SU-DHL-6 (cell line): ENCODE results near the gene DDR2.
"Not testable (repeated sequence)": the region's sequence is repeated elsewhere in the genome, so short reads cannot be mapped to it uniquely, and the experiment has no call there.

Source experiments
- H2AFZ ChIP-seq: fragments of 200-600 bp; sonication (generic); 2 replicates; pipeline ENCODE4 v1.6.1; 2014; ENCODE audit warnings: low read depth, mild to moderate bottlenecking, moderate library complexity, mixed read lengths, antibody characterized with exemption, low read length; ENCODE audit not compliant: severe bottlenecking
- H3F3A ChIP-seq: fragments of 200-600 bp; shearing (Covaris generic); 2 replicates; pipeline ENCODE4 v1.6.0; 2016; ENCODE audit warnings: antibody characterized with exemption, mild to moderate bottlenecking; ENCODE audit not compliant: insufficient read depth
- H3K27ac ChIP-seq: fragments of 200-600 bp; sonication (generic); 2 replicates; pipeline ENCODE4 v1.5.1; 2016; ENCODE audit warnings: low read depth, mild to moderate bottlenecking, low read length, moderate library complexity, mixed read lengths
- H3K27me3 ChIP-seq: fragments of 200-600 bp; sonication (generic), shearing (Covaris generic); 2 replicates; pipeline ENCODE4 v1.6.0; 2014; ENCODE audit warnings: mild to moderate bottlenecking, low read length
- H3K36me3 ChIP-seq: fragments of 200-600 bp; sonication (generic); 2 replicates; pipeline ENCODE4 v1.6.1; 2014; ENCODE audit warnings: mild to moderate bottlenecking, low read length, mixed read lengths
- H3K4me2 ChIP-seq: fragments of 300-600, 200-600 bp; shearing (Covaris generic), sonication (generic); 2 replicates; pipeline ENCODE4 v1.6.0; 2014; ENCODE audit warnings: low read length, low read depth, mild to moderate bottlenecking; ENCODE audit not compliant: poor library complexity, severe bottlenecking
- H3K4me3 ChIP-seq: fragments of 200-600 bp; sonication (generic); 2 replicates; pipeline ENCODE4 v1.5.1; 2014; ENCODE audit warnings: antibody characterized with exemption, low read length, mild to moderate bottlenecking, mixed read lengths; ENCODE audit not compliant: insufficient read depth, poor library complexity, severe bottlenecking
- H3K79me2 ChIP-seq: fragments of 200-600 bp; sonication (generic); 2 replicates; pipeline ENCODE4 v1.6.1; 2014; ENCODE audit warnings: mild to moderate bottlenecking, low read length, moderate library complexity; ENCODE audit not compliant: insufficient read depth
- H3K9ac ChIP-seq: fragments of 200-600 bp; sonication (generic); 2 replicates; pipeline ENCODE4 v1.7.0; 2014; ENCODE audit warnings: mild to moderate bottlenecking, low read length
- H3K9me2 ChIP-seq: fragments of 200-600 bp; sonication (generic); replicated peaks from 2 replicates; pipeline ENCODE4 v1.6.1; 2014; ENCODE audit warnings: low read length; ENCODE audit not compliant: insufficient read depth
- H3K9me3 ChIP-seq: fragments of 200-600 bp; sonication (generic); 2 replicates; pipeline ENCODE4 v1.6.1; 2014; ENCODE audit warnings: low read length, mixed read lengths; ENCODE audit not compliant: insufficient read depth
- H4K20me1 ChIP-seq: fragments of 200-600 bp; sonication (generic); 2 replicates; pipeline ENCODE4 v1.6.1; 2014; ENCODE audit warnings: low read depth, mild to moderate bottlenecking, antibody characterized with exemption, low read length, moderate library complexity, mixed read lengths
- EZH2phosphoT487 ChIP-seq: fragments of 200-600 bp; sonication (generic), shearing (Covaris generic); conservative IDR thresholded peaks from 2 replicates; pipeline ENCODE4 v1.6.1; 2018; ENCODE audit warnings: mild to moderate bottlenecking, antibody characterized with exemption, low read length, moderate library complexity, mixed read lengths
- TF ChIP-seq, protein P1 (sequence below): fragments of 200-600 bp; sonication (generic); IDR thresholded peaks from one replicate; pipeline ENCODE4 v1.5.1; 2017; ENCODE audit warnings: antibody characterized with exemption, mild to moderate bottlenecking, low read length, moderate library complexity; ENCODE audit not compliant: insufficient read depth, poor library complexity, severe bottlenecking

Gene DDR2

DNA sequence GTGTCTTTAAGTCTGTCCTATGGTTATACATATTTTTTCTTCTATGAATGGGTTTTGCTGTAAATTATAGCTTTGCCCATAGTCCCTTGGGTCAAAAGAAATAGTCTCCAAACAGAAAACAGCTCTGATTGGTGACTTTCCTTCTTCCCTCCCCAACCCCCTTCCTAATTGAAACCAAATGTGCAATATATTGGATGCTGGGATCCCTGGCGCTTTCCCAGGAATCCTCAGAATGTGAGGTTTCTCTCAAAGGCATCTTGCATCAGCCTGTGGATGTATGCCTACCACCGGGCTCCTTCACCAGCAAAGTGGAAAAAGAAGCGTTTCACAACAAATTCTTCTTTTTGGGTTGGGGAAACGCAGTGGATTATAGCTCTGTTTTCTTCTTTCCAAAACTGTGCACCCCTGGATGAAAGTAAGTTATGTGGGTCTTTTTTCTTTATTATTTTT is at the start of gene DDR2:
Gene DDR2, plus strand, starts transcription at position 248 of the 450 bp plus-strand sequence. CDS start 86,600 bp downstream, outside the sequence.
- Histone ChIP-seq H3K27ac (no peak within 1 kb of the TSS), H3K4me3 (no peak within 1 kb of the TSS), H3F3A (no peaks in the 10 kb centered on the region)

DNA sequence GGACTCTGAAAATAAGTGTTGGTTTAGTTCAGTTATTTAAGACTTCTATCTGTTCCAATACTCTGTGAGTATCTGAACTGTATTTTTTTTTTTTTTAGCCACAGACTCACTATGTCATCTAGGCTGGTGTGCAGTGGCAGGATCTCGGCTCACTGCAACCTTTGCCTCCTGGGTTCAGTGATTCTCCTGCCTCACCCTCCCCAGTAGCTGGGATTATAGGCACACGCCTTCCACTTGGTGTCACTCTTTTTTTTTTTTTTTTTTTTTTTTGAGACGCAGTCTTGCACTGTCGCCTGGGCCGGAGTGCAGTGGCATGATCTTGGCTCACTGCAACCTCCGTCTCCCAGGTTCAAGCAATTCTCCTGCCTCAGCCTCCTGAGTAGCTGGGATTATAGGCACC is 49.4 kb upstream of the DDR2 start:
- not testable (repeated sequence) for H3F3A ChIP-seq, H3K4me2 ChIP-seq, H4K20me1 ChIP-seq, H3K27me3 ChIP-seq, H3K9ac ChIP-seq, H3K27ac ChIP-seq, H3K36me3 ChIP-seq, H3K4me3 ChIP-seq, H3K79me2 ChIP-seq, H3K9me3 ChIP-seq, H2AFZ ChIP-seq, H3K9me2 ChIP-seq

More for the DNA sequence above, at the start of gene DDR2:
- Histone ChIP-seq H4K20me1 (no peaks in the 10 kb centered on the region), H3K79me2 (no peaks in the 10 kb centered on the region), H2AFZ (no peak within 1 kb of the TSS), H3K36me3 (no peaks in the 10 kb centered on the region), H3K9ac (no peak within 1 kb of the TSS), H3K9me3 (no peaks in the 10 kb centered on the region), H3K9me2 (no peaks in the 10 kb centered on the region), H3K27me3 (no peaks in the 10 kb centered on the region), H3K4me2 (no peak within 1 kb of the TSS)
- TF ChIP-seq EZH2phosphoT487, result no peak
- TF ChIP-seq, protein P1, sequence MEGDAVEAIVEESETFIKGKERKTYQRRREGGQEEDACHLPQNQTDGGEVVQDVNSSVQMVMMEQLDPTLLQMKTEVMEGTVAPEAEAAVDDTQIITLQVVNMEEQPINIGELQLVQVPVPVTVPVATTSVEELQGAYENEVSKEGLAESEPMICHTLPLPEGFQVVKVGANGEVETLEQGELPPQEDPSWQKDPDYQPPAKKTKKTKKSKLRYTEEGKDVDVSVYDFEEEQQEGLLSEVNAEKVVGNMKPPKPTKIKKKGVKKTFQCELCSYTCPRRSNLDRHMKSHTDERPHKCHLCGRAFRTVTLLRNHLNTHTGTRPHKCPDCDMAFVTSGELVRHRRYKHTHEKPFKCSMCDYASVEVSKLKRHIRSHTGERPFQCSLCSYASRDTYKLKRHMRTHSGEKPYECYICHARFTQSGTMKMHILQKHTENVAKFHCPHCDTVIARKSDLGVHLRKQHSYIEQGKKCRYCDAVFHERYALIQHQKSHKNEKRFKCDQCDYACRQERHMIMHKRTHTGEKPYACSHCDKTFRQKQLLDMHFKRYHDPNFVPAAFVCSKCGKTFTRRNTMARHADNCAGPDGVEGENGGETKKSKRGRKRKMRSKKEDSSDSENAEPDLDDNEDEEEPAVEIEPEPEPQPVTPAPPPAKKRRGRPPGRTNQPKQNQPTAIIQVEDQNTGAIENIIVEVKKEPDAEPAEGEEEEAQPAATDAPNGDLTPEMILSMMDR, result no peak

DNA sequence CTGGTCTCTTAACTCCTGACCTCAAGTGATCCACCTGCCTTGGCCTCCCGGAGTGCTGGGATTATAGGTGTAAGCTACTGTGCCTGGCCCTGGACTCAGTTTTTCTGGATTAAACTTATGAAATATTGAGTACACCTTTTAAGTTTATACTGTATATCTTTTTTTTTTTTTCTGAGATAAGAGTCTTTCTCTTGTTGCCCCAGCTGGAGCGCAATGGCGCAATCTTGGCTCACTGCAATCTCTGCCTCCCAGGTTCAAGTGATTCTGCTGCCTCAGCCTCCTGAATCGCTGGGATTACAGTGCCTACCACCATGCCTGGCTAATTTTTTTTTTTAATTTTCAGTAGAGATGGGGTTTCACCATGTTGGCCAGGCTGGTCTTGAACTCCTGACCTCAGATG is 47.2 kb upstream of the DDR2 start:
- H2AFZ ChIP-seq, H3K9ac ChIP-seq, H3K27ac ChIP-seq, H3K4me3 ChIP-seq, H3K27me3 ChIP-seq, H4K20me1 ChIP-seq, H3K9me3 ChIP-seq, H3K9me2 ChIP-seq, H3K36me3 ChIP-seq, H3F3A ChIP-seq, H3K79me2 ChIP-seq, H3K4me2 ChIP-seq: not testable (repeated sequence)

DNA sequence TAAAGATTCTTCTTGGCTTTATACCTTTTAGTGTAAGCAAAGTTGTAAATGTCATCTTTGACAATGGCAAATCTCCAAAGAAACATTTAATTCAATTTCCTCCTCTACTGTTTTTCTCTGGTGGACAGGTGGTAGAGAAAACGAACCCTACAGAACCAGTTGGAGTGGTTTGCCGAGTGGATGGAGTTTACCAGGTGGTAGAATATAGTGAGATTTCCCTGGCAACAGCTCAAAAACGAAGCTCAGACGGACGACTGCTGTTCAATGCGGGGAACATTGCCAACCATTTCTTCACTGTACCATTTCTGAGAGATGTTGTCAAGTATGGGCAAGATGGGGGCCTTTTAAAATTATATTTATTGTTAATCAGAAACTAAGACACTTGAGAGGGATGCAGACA is 44.9 kb upstream of the DDR2 start:
- Histone ChIP-seq H3K9ac (no peak overlapping the region), H3K4me2 (no peak overlapping the region), H2AFZ (no peak overlapping the region), H3K9me2 (no peaks in the 10 kb centered on the region), H3K36me3 (no peaks in the 10 kb centered on the region; the same call in 1 of the 2 replicates), H3K9me3 (no peaks in the 10 kb centered on the region), H3K27me3 (no peaks in the 10 kb centered on the region), H3K4me3 (no peak overlapping the region), H3K79me2 (no peaks in the 10 kb centered on the region), H4K20me1 (no peaks in the 10 kb centered on the region), H3K27ac (no peak overlapping the region), H3F3A (no peaks in the 10 kb centered on the region)
- no peak for TF ChIP-seq EZH2phosphoT487
- TF ChIP-seq, protein P1, result no peak
